Hepatocyte (in vitro differentiated cells): ENCODE data around the gene RASGRP4. TPM values are rescaled to one million over a fixed set of nuclear protein-coding genes. Genes with fewer than 3 reads are reported as not detected.
"Not testable (repeated sequence)": the region's sequence is repeated elsewhere in the genome, so short reads cannot be mapped to it uniquely, and the experiment has no call there.

Experiments used
- DNase-seq: peaks from one replicate; pipeline ENCODE4 v3.0.0-alpha.2; 2016; ENCODE audit warnings: low spot score
- H2AFZ ChIP-seq: fragments of 200-600 bp; sonication (generic); 2 replicates; pipeline ENCODE4 v1.6.0; 2016; ENCODE audit warnings: antibody characterized with exemption, mild to moderate bottlenecking
- H3K27ac ChIP-seq: fragments of 200-600 bp; sonication (generic); 2 replicates; pipeline ENCODE4 v1.5.1; 2016; ENCODE audit warnings: mild to moderate bottlenecking
- H3K27me3 ChIP-seq: fragments of 200-600 bp; sonication (generic); 2 replicates; pipeline ENCODE4 v1.6.1; 2016
- H3K36me3 ChIP-seq: fragments of 200-600 bp; sonication (generic); replicated peaks from 2 replicates; pipeline ENCODE4 v1.5.1; 2016; ENCODE audit warnings: low read depth; ENCODE audit not compliant: insufficient read depth
- H3K4me1 ChIP-seq: fragments of 200-600 bp; sonication (generic); 2 replicates; pipeline ENCODE4 v1.5.1; 2016; ENCODE audit warnings: mild to moderate bottlenecking, moderate library complexity; ENCODE audit not compliant: insufficient read depth
- H3K4me2 ChIP-seq: fragments of 200-600 bp; sonication (generic); 2 replicates; pipeline ENCODE4 v1.6.0; 2016
- H3K4me3 ChIP-seq: fragments of 200-600 bp; sonication (generic); 2 replicates; pipeline ENCODE4 v1.5.1; 2016; ENCODE audit warnings: mild to moderate bottlenecking
- H3K79me2 ChIP-seq: fragments of 200-600 bp; sonication (generic); 2 replicates; pipeline ENCODE4 v1.6.0; 2017; ENCODE audit warnings: mild to moderate bottlenecking
- H3K9me2 ChIP-seq: fragments of 200-600 bp; sonication (generic); replicated peaks from 2 replicates; pipeline ENCODE4 v1.6.0; 2017; ENCODE audit warnings: mild to moderate bottlenecking; ENCODE audit not compliant: insufficient read depth
- H3K9me3 ChIP-seq: fragments of 200-600 bp; sonication (generic); 2 replicates; pipeline ENCODE4 v1.5.1; 2016; ENCODE audit warnings: low read depth, mild to moderate bottlenecking
- H4K20me1 ChIP-seq: fragments of 200-600 bp; sonication (generic); 2 replicates; pipeline ENCODE4 v1.6.0; 2016; ENCODE audit warnings: mild to moderate bottlenecking; ENCODE audit not compliant: insufficient read depth, poor library complexity, severe bottlenecking
- CTCF ChIP-seq: fragments of 200-600 bp; sonication (generic); IDR thresholded peaks from 2 replicates; pipeline ENCODE4 v1.5.1; 2016; ENCODE audit warnings: antibody characterized with exemption, mild to moderate bottlenecking; ENCODE audit not compliant: poor library complexity
- EZH2 ChIP-seq: fragments of 200-600 bp; sonication (generic); IDR thresholded peaks from 2 replicates; pipeline ENCODE4 v1.6.1; 2016; ENCODE audit warnings: antibody characterized with exemption, mild to moderate bottlenecking, borderline replicate concordance
- EZH2phosphoT487 ChIP-seq: fragments of 200-600 bp; sonication (generic); IDR thresholded peaks from one replicate; pipeline ENCODE4 v1.6.1; 2018; ENCODE audit warnings: antibody characterized with exemption, mild to moderate bottlenecking, low read depth, moderate library complexity; ENCODE audit not compliant: unreplicated experiment, severe bottlenecking
- WGBS: methylation state at CpG from one replicate; pipeline ENCODE4 v1.1.6; 2016; ENCODE audit warnings: low lambda C conversion rate; ENCODE audit errors: missing lambda C conversion rate; 5-methylcytosine and 5-hydroxymethylcytosine counted together
- polyA plus RNA-seq: library from polyadenylated mRNA; unstranded; fragments of >200 nt; fragmentation: Nextera tagmentation; extraction: Ambion mirVana; gene quantifications from 2 replicates; pipeline ENCODE4 v1.2.1, GENCODE V29; 2016
- total RNA-seq: library from RNA; depleted of rRNA; stranded (reverse); fragments of >200 nt; gene quantifications from 2 replicates; pipeline ENCODE4 v1.2.3, GENCODE V29; 2014

Gene RASGRP4
- total and polyA plus RNA-seq, 2 experiments from 2014 or later = 0.07 TPM; not detected in 1

GRCh38 chr19:38429055-38429810 is 3.2 kb upstream of the RASGRP4 start:
- no peaks in the 10 kb centered on the region for H3K4me1 ChIP-seq
- H3K79me2 ChIP-seq = no peaks in the 10 kb centered on the region
- no peaks in the 10 kb centered on the region for H3K9me3 ChIP-seq
- H3K36me3 ChIP-seq = no peaks in the 10 kb centered on the region
- H4K20me1 ChIP-seq = no peaks in the 10 kb centered on the region
- no peak overlapping the region for H3K4me3 ChIP-seq
- no peak overlapping the region for H2AFZ ChIP-seq
- DNase-seq = no peak
- H3K4me2 ChIP-seq = no peak overlapping the region
- no peaks in the 10 kb centered on the region for H3K9me2 ChIP-seq
- H3K27ac ChIP-seq = no peak overlapping the region
- TF ChIP-seq EZH2phosphoT487 (no peak), EZH2 (no peak), CTCF (no peak)
- H3K27me3 ChIP-seq = peaks cover 10% of the 10 kb centered on the region
- 84% methylated on average over 14 of the region's 14 CpGs for WGBS

GRCh38 chr19:38427035-38427677 is 1.1 kb upstream of the RASGRP4 start:
- not testable (repeated sequence) for H2AFZ ChIP-seq, H3K79me2 ChIP-seq, H3K4me1 ChIP-seq, H3K9me2 ChIP-seq, H3K36me3 ChIP-seq, H3K27ac ChIP-seq, H3K9me3 ChIP-seq, H3K27me3 ChIP-seq, H4K20me1 ChIP-seq, DNase-seq, H3K4me3 ChIP-seq, H3K4me2 ChIP-seq
- 85% methylated on average over 17 of the region's 17 CpGs for WGBS

- H2AFZ ChIP-seq = no peak overlapping the region
- 77% methylated on average over 7 of the region's 7 CpGs for WGBS
- H3K9me2 ChIP-seq = no peaks in the 10 kb centered on the region
- H3K79me2 ChIP-seq = no peaks in the 10 kb centered on the region
- no peaks in the 10 kb centered on the region for H3K36me3 ChIP-seq
- no peaks in the 10 kb centered on the region for H3K27me3 ChIP-seq
- no peak overlapping the region for H3K4me3 ChIP-seq
- H3K9me3 ChIP-seq = no peaks in the 10 kb centered on the region
- H3K4me2 ChIP-seq = no peak overlapping the region
- H3K4me1 ChIP-seq = no peaks in the 10 kb centered on the region
- H4K20me1 ChIP-seq = no peaks in the 10 kb centered on the region
- no peak for TF ChIP-seq EZH2phosphoT487
- no peak for TF ChIP-seq CTCF
- no peak for TF ChIP-seq EZH2
- DNase-seq = no peak
- H3K27ac ChIP-seq = no peak overlapping the region
Observed at GRCh38 chr19:38425222-38425809, 703 bp downstream of the RASGRP4 start.

- Histone ChIP-seq H4K20me1 (no peaks in the 10 kb centered on the region), H3K27ac (no peak overlapping the region), H3K36me3 (no peaks in the 10 kb centered on the region), H3K4me3 (no peak overlapping the region), H3K9me3 (no peaks in the 10 kb centered on the region), H3K4me1 (no peaks in the 10 kb centered on the region), H3K79me2 (no peaks in the 10 kb centered on the region), H3K27me3 (no peaks in the 10 kb centered on the region), H2AFZ (no peak overlapping the region), H3K4me2 (no peak overlapping the region), H3K9me2 (no peaks in the 10 kb centered on the region)
- DNase-seq = no peak
- 64% methylated on average over 5 of the region's 5 CpGs for WGBS
- TF ChIP-seq CTCF = no peak
- TF ChIP-seq EZH2 = no peak
- TF ChIP-seq EZH2phosphoT487 = no peak
Observed at GRCh38 chr19:38424272-38424671, 1.7 kb downstream of the RASGRP4 start.
